Prostate gland (tissue), 2 donors: ENCODE measurements around the gene DNAH3. TPM values are rescaled to one million over a fixed set of nuclear protein-coding genes. Genes with fewer than 3 reads are reported as not detected.
"Not testable (repeated sequence)": the region's sequence is repeated elsewhere in the genome, so short reads cannot be mapped to it uniquely, and the experiment has no call there.

Experiments used
- DNase-seq: peaks from one replicate; pipeline ENCODE4 v3.0.0-alpha.2; 2019; ENCODE audit warnings: low spot score
- H3K27ac ChIP-seq, 2 donors: fragments of 200-600 bp; sonication (generic); 2 replicates each; pipeline ENCODE4 v1.5.1; 2017 to 2019
- H3K27me3 ChIP-seq: fragments of 200-600 bp; sonication (generic); replicated peaks from 2 replicates; pipeline ENCODE4 v1.5.1; 2019; ENCODE audit not compliant: insufficient read depth
- H3K36me3 ChIP-seq, 2 donors: fragments of 200-600 bp; sonication (generic); 1 replicate in 1 of 2; 2 replicates in 1 of 2; pipeline versions ENCODE4 v1.5.1 to v1.8.1; 2017 to 2019
- H3K4me1 ChIP-seq: fragments of 200-600 bp; sonication (generic); replicated peaks from 2 replicates; pipeline ENCODE4 v1.5.1; 2019
- H3K4me3 ChIP-seq, 2 donors: fragments of 200-600 bp; sonication (generic); 2 replicates each; pipeline ENCODE4 v1.5.1; 2017 to 2019
- H3K9me3 ChIP-seq: fragments of 200-600 bp; sonication (generic); 2 replicates; pipeline ENCODE4 v1.5.1; 2017
- CTCF ChIP-seq, 4 experiments: fragments of 200-600 bp in 2 of 4; fragments of 450-650 bp in 2 of 4; sonication (generic) in 2 of 4; IDR thresholded peaks; 1 replicate in 3 of 4; 2 replicates in 1 of 4; pipeline ENCODE4 v1.5.1; 2016 to 2019; ENCODE audit warnings: antibody characterized with exemption in 4 of 4, mild to moderate bottlenecking in 2 of 4, moderate library complexity in 2 of 4
- POLR2A ChIP-seq: fragments of 450-650 bp; IDR thresholded peaks from one replicate; pipeline ENCODE4 v1.6.1; 2016; ENCODE audit warnings: antibody characterized with exemption, mild to moderate bottlenecking
- POLR2AphosphoS5 ChIP-seq: sonication (generic); formaldehyde crosslinking; IDR thresholded peaks from one replicate; pipeline ENCODE4 v1.6.1; 2017; ENCODE audit warnings: antibody characterized with exemption
- WGBS: methylation state at CpG from one replicate; pipeline ENCODE4 v1.1.5; 2018; 5-methylcytosine and 5-hydroxymethylcytosine counted together
- intact Hi-C: fragments of 100-400 bp; cut with DNase I; formaldehyde crosslinking; loops from one replicate; pipeline ENCODE4 v1.14.2; 2022
- total RNA-seq, 2 donors: library from RNA; depleted of rRNA; stranded (reverse); fragments of >200 nt; gene quantifications; one replicate each; pipeline ENCODE4 v1.1.0, GENCODE V29; 2016

Gene DNAH3
- total RNA-seq, 2 donors from 2014 or later: 0.09 to 8.0 TPM

- intact Hi-C loops: no loop called here
- Histone ChIP-seq H3K27me3 (no peaks in the 10 kb centered on the region), H3K9me3 (no peaks in the 10 kb centered on the region), H3K27ac (no peak overlapping the region), H3K4me3 (no peak overlapping the region), H3K4me1 (no peaks in the 10 kb centered on the region), H3K36me3 (no peaks in the 10 kb centered on the region)
- DNase-seq: no peak
- no peak for TF ChIP-seq CTCF (IDR thresholded peaks at IDR 0.05)
- TF ChIP-seq POLR2A: no peak
- no peak for TF ChIP-seq POLR2AphosphoS5
- WGBS: 50% methylated on average over 9 of the region's 9 CpGs
Observed at GRCh38 chr16:21103941-21104860, 46.4 kb downstream of the DNAH3 start.

- no peaks in the 10 kb centered on the region for H3K4me1 ChIP-seq
- H3K27ac ChIP-seq: no peak overlapping the region
- no peaks in the 10 kb centered on the region for H3K9me3 ChIP-seq
- H3K36me3 ChIP-seq: no peaks in the 10 kb centered on the region
- intact Hi-C loops: no loop called here
- WGBS: 67% methylated on average over 8 of the region's 8 CpGs
- H3K4me3 ChIP-seq: no peak overlapping the region
- TF ChIP-seq POLR2A: no peak
- peak in 1 of 4 experiments; percentile 10 for TF ChIP-seq CTCF (IDR thresholded peaks at IDR 0.05)
- no peaks in the 10 kb centered on the region for H3K27me3 ChIP-seq
- no peak for DNase-seq
Observed at GRCh38 chr16:21101631-21102420, 48.8 kb downstream of the DNAH3 start.

GRCh38 chr16:21100447-21100846 lies 50.2 kb downstream of the DNAH3 start:
- Histone ChIP-seq H3K9me3 (no peaks in the 10 kb centered on the region), H3K4me1 (no peaks in the 10 kb centered on the region), H3K27ac (no peak overlapping the region), H3K36me3 (no peaks in the 10 kb centered on the region), H3K4me3 (no peak overlapping the region), H3K27me3 (no peaks in the 10 kb centered on the region)
- WGBS: 67% methylated on average over 4 of the region's 4 CpGs
- intact Hi-C loops: no loop called here
- TF ChIP-seq POLR2AphosphoS5 (no peak), CTCF (IDR thresholded peaks at IDR 0.05) (no peak), POLR2A (no peak)
- no peak for DNase-seq

GRCh38 chr16:21097151-21097550 lies 53.5 kb downstream of the DNAH3 start:
- no peak for DNase-seq
- Histone ChIP-seq H3K4me3 (no peak overlapping the region), H3K36me3 (no peaks in the 10 kb centered on the region), H3K27me3 (no peaks in the 10 kb centered on the region), H3K4me1 (no peaks in the 10 kb centered on the region), H3K27ac (no peak overlapping the region), H3K9me3 (no peaks in the 10 kb centered on the region)
- TF ChIP-seq CTCF (IDR thresholded peaks at IDR 0.05) (no peak), POLR2A (no peak), POLR2AphosphoS5 (no peak)
- intact Hi-C loops: no loop called here
- 67% methylated on average over 1 of the region's 1 CpG for WGBS

GRCh38 chr16:21094719-21095118 lies 55.9 kb downstream of the DNAH3 start:
- H3K4me3 ChIP-seq, H3K4me1 ChIP-seq, DNase-seq, H3K9me3 ChIP-seq, H3K27me3 ChIP-seq, intact Hi-C loops, H3K27ac ChIP-seq, H3K36me3 ChIP-seq: not testable (repeated sequence)
- 90% methylated on average over 2 of the region's 2 CpGs for WGBS
